GM21717 (cell line): ENCODE results near the gene DCDC2.
"Not testable (repeated sequence)": the region's sequence is repeated elsewhere in the genome, so short reads cannot be mapped to it uniquely, and the experiment has no call there.

Experiments
- ATAC-seq: cut with Tn5 transposase; IDR thresholded peaks from one replicate; pipeline ENCODE4 v1.9.1; 2021; ENCODE audit warnings: mild to moderate bottlenecking, moderate library complexity; ENCODE audit not compliant: unreplicated experiment

The DCDC2 gene

DNA sequence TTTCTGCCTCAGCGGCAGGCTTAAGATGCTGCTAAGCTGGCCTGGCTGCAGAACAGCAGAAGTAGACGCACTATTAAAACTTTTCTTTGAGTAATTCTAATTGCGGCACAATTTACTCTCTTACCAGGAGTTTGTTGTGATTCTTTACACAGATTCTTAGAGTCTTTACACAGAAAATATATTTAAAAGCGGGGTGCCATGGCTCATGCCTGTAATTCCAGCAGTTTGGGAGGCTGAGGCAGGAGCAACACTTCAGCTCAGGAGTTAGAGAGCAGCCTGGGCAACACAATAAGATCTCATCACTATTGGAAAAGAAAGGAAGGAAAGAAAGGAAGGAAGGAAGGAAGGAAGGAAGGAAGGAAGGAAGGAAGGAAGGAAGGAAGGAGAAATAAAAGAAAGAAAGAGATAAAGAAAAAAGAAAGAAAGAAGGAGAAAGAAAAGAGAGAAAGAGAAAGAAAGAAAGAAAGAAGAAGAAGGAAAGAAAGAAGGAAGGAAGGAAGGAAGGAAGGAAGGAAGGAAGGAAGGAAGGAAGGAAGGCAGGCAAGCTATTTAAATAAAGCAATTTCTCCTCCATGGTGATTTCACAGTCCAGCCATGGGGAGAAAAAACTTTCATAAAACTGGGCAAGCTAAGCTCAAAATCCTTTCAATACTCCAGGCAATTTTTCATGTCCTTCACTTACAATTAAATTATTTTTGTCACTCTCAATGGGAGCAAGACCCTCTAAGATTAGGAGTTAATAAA lies 23.8 kb upstream of the DCDC2 start:
- ATAC-seq: no peak

DNA sequence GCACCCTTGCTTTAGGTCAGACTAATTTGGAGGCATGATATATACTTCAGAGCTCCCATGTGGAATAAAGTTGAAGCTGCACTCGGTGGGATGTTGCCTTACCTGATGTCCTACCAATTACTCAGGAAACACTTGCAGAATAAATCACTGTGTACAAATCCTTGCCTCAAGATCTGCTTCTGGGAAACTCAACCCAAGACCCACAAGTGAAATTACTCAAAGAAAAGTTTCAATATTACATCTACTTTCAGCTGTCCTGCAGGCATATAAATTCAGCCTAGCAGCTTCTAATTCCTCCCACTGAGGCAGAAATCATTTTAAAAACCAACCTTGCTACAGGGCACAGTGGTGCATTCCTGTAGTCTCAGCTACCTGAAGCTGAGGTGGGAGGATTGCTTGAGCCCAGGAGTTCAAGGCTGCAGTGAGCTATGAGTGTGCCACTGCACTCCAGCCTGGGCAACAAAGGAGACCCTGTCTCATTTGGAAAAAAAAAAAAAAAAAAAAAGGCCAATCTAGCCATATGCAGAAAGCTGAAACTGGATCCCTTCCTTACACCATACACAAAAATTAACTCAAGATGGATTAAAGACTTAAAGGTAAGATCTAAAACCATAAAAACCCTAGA lies 20.7 kb upstream of the DCDC2 start:
- no peak for ATAC-seq

DNA sequence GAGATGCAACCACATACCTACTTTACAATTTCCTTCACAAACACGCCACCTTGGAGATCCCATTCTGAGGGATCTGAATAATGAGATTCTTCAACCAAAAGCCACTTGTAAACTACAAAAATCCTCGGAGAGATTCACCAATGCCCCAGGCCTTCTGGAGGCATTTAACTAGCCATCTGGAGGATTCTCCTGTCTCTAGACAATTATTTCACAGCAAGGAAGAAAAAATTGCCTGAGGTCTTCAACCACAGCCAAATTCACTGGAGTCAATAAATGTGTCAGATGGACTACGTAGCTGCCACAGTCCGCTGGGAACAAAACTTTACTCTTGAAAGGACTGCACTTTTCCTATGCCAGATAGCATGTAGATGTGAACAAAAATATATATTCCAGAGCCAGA lies 19.0 kb upstream of the DCDC2 start:
- ATAC-seq: no peak

DNA sequence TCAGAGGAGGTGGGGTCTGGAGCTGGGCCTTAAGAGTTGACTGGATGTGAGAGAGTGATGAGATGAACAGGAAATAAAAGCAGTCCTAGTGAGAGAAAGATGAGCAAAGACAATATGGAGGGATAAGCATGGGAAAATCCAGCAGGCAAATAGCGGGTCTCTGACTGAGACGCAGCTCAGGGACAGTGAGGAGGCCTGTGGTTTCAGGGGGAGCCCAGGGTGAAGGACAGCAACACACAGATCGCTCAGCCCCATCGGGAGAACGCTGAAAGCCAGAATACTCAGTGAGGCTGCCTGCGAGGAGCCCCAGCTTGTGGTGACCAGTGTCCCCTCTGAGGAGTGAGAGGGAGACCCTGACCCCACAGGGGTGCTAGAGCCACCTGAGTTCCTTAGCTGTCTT lies 16.8 kb upstream of the DCDC2 start:
- no peak for ATAC-seq

DNA sequence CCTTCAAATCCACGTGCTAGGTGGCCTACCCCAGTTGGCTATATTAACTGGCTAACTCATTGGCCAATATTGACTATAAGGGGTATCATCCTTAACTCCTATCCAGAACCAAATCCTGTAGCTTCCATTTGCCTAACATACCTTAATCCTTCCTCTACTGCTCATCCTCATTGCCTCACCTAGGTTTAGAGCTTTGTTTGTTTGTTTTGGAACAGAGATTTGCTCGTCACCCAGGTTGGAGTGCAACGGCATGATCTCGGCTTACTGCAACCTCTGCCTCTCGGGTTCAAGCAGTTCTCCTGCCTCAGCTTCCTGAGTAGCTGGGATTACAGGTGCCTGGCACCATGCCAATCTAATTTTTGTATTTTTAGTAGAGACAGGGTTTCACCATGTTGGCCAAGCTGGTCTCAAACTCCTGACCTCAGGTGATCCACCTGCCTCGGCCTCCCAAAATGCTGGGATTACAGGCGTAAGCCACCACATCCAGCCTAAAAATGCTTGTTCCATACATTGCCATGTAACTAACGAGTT lies 7.3 kb upstream of the DCDC2 start:
- ATAC-seq: not testable (repeated sequence)

DNA sequence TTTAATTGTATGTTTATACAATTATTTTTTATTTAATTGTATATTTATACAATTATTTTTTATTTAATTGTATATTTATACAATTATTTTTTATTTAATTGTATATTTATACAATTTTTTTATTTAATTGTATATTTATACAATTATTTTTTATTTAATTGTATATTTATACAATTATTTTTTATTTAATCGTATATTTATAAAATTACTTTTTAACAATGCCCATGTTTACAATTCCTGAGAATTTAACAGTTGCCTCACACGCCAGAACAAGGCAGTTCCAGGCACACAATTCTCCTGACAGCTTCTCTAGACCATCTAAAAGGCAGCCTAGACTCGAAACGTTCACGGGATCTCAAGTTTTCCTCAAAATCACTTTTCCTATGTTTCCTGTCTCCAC lies 4.5 kb upstream of the DCDC2 start:
- ATAC-seq: not testable (repeated sequence)

DNA sequence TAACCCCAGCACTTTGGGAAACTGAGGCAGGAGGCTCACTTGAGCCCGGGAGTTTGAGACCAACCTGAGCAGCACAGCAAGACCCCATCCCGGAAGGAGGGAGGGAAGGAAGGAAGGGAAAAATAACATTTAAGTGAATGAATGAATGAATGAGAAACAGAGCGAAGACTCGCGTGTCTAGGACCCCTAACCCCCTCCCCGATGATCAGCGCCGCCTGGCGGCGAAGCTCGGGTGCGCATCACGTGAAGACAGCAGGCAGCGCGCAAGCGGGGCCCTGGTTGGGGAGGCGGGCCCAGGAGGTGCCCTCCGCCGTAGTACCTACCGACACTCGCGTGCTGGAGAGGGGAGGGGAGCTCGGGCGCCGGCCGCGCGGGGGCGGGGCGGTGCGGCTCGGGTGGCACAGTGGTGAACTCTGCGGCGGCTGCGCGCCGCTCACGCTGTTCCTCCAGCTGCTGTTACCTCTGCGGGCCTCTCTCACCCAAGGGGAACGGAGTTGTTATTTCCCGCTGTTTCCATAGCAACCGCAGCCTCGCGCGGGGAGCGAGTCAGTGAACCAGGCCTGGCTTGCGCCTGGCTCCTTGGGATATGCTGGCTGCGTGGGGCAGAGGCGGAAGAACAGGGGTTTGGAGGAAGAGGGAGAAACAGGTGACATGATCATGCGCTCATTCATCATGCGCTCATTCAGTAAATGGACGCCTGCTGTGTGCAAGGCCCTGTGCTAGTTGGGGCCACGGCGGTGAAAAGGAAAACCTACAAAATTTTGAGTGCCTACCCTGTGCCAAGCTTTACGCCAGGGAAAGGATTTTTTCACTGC lies 2.0 kb upstream of the DCDC2 start:
- peak; percentile 85 for ATAC-seq

DNA sequence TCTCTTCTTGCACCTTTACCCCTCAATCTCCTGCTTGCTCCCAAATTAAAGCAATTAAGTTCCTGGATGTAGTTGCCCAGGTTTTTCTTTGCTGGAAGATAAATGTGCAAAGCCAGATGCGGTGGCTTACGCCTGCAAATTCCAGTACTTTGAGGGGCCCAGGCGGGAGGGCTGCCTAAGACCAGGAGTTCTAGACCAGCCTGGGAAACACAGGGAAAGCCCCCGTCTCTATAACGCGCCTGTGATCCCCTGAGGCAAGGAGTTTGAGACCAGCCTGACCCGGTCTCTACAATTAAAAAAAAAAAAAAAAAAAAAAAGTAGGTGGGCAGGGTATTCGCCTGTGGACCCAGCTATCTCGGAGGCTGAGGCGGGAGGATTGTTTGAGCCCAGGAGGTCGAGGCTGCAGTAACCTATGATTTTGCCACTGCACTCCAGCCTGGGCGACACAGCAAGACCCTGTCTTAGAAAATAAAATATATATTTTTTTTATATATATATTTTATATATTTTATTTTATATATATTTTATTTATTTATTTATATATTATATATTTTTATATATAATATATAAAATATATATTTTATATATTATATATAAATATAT lies 461 bp upstream of the DCDC2 start:
- no peak for ATAC-seq

DNA sequence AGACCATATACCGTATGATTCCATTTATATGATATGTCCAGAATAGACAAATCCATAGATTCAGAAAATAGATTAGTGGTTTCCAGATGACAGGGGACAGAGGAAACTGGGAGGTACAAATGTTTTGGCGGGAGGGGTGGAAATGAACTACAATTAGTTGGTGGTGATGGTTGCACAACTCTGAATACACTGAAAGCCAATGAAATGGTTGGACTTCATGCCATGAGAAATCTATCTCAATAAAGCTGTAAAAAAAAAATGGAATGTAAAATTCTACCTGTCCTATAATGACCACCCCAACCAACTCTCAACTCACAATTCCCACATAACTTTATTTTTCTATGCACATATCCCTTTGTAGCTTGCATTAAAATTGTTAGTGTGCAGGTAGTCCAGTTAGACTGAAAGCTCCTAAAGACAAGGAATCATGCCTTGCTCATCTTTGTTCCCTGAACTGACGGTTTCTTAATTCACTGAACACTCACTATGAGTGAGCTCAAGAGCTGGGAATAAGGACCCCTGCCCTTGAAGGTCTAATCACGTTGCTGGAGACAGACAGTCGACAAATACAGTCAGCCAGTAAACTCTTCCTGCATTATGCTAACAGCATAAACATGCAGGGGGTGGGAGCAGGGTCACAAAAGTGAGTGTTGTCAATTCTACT lies 1.4 kb downstream of the DCDC2 start:
- ATAC-seq: no peak

DNA sequence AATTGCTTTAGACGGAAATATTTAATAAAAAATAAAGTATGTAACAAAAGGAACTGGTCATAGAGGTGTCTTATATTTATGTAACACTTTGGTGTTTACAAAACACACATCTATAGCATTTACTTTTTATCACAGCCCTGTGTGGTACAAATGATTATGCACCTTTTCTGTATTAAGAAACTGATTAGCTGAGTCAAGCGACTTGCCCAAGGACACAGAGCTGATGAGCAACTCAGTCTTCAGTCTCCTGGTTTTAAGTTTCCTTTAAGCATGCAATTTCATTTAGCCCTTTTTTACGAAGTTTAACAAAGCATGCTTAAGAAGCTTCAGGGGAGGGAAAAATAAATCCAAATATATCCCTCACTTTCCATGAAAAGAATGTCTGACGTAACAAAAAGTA lies 2.5 kb downstream of the DCDC2 start:
- no peak for ATAC-seq

DNA sequence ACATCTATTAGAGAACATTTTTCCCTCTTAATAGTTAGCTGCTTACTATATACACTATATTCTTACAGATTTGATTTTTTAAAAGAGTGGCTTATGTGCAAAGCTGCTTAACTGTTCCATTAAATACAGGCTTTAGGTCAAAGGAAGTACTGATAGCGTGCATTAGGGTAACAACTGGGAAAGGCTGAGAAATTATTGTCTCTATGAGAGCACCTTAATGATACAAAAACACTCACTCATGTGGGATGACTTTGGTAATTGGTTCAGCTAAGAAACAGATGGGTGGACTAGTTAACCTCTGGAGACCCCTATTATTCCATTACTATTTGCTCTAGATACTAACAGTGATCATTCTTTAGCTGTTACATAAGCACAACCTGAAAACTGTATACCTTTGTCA lies 4.0 kb downstream of the DCDC2 start:
- ATAC-seq: no peak

DNA sequence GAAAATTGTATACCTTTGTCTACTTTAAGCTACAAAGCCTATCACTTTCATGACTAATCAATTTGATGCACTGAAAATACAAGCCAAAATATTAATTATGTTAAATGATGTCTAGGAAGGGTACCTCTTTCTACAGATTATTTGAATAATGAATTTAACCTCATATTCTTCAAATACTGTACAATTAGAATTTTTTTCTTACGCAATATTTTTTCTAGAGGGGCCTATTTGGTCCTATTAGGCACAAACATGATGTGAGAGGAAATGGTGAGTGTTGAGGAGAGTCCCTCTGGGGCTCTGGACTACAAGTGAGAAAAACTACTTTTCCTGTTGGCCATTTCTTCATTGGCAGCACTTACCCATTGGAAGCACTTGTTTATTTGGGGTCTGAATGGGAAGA lies 5.4 kb downstream of the DCDC2 start:
- ATAC-seq: no peak

DNA sequence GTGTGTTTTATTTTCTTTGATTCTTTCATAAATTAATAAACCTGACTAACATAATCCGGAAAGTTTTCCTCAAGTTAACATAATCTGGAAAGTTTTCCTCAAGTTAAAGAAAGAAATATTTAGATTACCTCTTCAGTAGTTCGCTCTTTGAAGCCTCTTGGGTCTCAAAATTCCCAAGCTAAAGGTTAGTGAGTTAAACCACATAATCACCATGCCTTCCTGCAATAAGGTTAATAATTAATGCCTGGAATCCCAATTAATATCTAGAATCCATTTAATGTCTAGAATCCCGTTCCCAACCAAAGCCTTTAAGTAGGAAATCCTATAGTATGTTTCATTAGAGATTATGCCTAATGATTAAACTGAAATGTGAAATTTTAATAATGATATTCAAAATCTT lies 12.9 kb downstream of the DCDC2 start:
- ATAC-seq: no peak

DNA sequence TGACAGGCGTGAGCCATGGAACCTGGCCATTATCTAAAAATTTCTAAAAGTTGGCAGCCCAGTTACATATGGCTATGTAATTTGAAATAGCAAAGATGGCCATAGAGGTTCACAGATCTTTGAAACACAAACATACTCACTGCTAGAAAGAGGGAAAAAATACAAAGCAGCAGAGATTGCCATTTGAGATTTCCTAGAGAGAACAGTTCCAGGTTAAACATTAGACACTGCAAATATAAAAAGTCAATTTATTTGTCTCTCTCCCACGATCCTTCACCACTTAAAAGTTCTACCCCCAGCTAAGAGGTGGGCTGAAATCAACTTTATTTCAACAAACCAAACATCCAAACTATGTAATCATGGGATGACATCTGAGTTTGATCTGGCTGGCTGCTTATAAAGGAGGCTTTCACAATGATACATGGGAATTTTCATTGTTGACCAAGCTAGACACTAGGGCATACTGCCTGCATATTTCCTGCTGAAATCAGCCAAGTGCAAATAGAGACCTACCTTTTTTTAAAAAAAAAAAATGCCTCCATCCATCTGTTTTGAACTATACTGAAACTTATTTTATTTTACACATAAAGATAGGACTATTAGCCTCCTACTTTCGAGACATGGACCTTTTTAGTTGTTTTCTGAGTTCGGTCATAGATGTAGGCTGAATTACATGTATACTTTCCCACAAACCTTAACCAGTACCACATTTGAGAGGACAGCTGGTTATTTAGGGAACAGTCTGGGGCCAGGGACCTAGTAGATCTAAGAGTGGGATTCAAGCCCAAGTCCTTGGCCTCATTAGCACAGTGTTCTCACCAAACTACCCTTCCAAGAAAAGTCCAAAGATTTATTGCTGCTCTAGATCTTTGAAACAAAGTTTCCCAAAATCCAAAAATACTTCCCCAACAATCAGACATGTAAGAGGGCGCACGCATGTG lies 16.6 kb downstream of the DCDC2 start:
- ATAC-seq: no peak

DNA sequence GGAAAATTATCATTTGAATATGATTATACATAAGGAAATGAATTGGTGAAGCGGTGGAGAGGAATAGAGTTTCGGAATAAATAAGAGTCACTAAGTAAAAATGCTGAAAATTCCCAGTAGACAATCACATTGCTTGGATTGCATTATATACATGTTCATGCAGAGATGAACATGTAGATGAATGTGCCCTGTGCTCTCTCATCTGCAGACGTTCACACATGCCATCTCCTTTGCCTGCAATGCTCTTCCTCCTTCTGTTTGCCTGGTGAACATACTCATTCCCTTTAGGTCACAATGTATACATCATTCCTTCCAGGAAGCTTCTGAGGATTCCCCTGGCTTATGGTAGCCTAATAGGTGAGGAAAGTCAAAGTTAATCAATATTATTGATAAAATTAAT lies 17.9 kb downstream of the DCDC2 start:
- no peak for ATAC-seq

DNA sequence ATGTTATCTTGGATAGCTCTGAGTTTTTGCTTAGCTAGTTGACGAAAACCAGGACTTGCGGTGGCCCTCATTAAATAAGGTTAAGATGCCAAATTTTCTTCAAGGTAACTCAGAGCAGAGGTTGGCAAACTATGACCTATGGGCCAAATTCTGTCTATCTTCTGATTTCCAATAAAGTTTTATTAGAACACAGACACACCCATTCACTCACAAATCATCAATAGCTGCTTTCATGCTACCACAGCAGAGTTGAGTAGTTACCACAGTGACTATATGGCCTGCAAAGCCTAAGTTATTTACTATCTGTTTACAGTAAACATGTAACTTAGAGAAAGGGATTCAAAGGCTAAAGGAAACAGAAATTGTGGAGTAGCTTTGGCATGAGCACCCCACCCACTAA lies 23.6 kb downstream of the DCDC2 start:
- ATAC-seq: no peak

DNA sequence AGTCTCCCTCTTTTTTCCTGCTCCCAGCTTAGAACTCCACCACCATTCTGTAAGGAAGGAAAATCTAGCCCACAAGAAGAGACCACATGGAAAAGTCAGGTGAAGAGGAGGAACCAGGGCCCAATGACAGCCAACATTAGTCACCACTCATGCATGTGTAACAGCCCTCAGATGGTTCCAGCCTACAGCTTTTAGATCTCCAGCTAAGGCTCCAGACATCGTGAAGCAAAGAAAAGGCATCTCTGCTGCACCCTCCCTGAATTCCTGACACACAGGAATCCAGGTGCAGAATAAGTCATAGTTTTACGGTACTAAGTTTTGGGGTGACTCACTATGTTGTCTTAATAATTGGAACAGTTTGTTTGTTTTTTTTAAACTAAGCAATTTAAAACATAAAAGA lies 25.5 kb downstream of the DCDC2 start:
- ATAC-seq: no peak

DNA sequence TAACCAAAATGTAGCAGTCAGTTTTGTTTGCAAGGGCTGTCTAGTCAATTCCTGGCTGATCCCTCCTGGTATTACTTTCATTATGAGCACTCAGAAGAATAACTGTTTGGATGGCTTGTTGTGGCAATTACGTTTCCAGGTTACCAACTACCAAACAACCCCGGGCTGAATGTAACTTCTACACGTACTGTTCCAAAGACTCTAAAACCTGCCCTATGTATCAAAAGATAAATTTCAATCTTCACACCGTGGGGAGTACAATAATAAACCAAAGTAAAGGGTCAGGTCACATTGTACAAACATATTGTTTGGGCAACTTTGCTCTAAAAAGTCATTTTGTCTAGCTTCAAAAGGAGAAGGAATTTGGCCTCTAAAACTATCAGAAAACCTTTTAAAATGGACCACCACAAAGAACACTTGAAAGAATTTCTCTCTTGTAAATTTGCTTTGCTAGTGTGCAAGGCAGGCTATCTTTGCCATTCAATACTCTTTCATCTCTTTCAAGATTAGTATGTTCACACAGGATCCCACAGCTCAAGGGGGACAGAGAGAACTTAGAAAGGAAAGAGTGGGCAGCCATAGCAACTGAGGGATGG lies 27.6 kb downstream of the DCDC2 start:
- no peak for ATAC-seq

DNA sequence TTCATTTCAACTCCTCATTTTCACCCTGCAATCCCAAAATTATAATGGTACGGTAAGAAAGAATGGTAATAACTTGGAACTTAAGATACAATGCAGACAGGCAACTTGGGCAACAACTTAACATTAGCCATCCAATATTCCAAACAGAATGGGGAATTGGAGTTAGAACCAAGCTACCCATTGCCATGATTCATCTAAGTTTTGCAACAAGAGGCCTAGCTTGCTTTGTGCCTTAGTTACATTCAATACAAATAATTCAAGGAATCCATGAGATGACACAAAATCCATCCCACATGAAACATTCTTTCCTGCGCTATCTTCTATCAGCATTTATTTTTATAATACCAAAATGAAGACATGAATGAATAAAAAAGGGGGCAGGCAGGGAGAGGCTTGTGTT lies 28.4 kb downstream of the DCDC2 start:
- no peak for ATAC-seq
